GM23248 (cell line): ENCODE measurements around the gene PLCD3. TPM values are rescaled to one million over a fixed set of nuclear protein-coding genes. Genes with fewer than 3 reads are reported as not detected.

Experiments used
- DNase-seq: peaks from one replicate; pipeline ENCODE4 v3.0.0-alpha.2; 2015
- H2AFZ ChIP-seq: fragments of 200-600 bp; sonication (generic); 2 replicates; pipeline ENCODE4 v1.6.1; 2016; ENCODE audit warnings: antibody characterized with exemption
- H3F3A ChIP-seq: fragments of 200-600 bp; sonication (generic); 2 replicates; pipeline ENCODE4 v1.6.1; 2016; ENCODE audit warnings: mild to moderate bottlenecking, antibody characterized with exemption, mixed run types; ENCODE audit not compliant: insufficient read depth
- H3K27ac ChIP-seq: fragments of 200-600 bp; sonication (generic); 2 replicates; pipeline ENCODE4 v1.5.1; 2016; ENCODE audit warnings: mild to moderate bottlenecking
- H3K27me3 ChIP-seq: fragments of 200-600 bp; sonication (generic); replicated peaks from 2 replicates; pipeline ENCODE4 v1.6.1; 2016; ENCODE audit warnings: mild to moderate bottlenecking; ENCODE audit not compliant: insufficient read depth
- H3K36me3 ChIP-seq: fragments of 200-600 bp; sonication (generic); 2 replicates; pipeline ENCODE4 v1.6.1; 2016; ENCODE audit warnings: low read depth, mild to moderate bottlenecking
- H3K4me1 ChIP-seq: fragments of 200-600 bp; sonication (generic); 2 replicates; pipeline ENCODE4 v1.6.1; 2016; ENCODE audit warnings: mild to moderate bottlenecking; ENCODE audit not compliant: insufficient read depth
- H3K4me2 ChIP-seq: fragments of 200-600 bp; sonication (generic); one replicate; pipeline ENCODE4 v1.6.1; 2016; ENCODE audit warnings: mild to moderate bottlenecking; ENCODE audit not compliant: unreplicated experiment
- H3K4me3 ChIP-seq: fragments of 200-600 bp; sonication (generic); 2 replicates; pipeline ENCODE4 v1.5.1; 2016; ENCODE audit warnings: mild to moderate bottlenecking
- H3K79me2 ChIP-seq: fragments of 200-600 bp; sonication (generic); 2 replicates; pipeline ENCODE4 v1.6.1; 2016; ENCODE audit warnings: mild to moderate bottlenecking; ENCODE audit not compliant: insufficient read depth
- H3K9ac ChIP-seq: fragments of 200-600 bp; sonication (generic); 2 replicates; pipeline ENCODE4 v1.6.1; 2016; ENCODE audit warnings: mild to moderate bottlenecking
- H3K9me2 ChIP-seq: fragments of 200-600 bp; sonication (generic); 2 replicates; pipeline ENCODE4 v1.6.1; 2016; ENCODE audit warnings: mixed run types, mild to moderate bottlenecking, moderate library complexity; ENCODE audit not compliant: insufficient read depth
- H3K9me3 ChIP-seq: fragments of 200-600 bp; sonication (generic); one replicate; pipeline ENCODE4 v1.6.1; 2017; ENCODE audit warnings: low read depth
- H4K20me1 ChIP-seq: fragments of 200-600 bp; sonication (generic); 2 replicates; pipeline ENCODE4 v1.6.0; 2016; ENCODE audit not compliant: insufficient read depth
- EZH2 ChIP-seq: fragments of 200-600 bp; sonication (generic); IDR thresholded peaks from 2 replicates; pipeline ENCODE4 v1.6.1; 2018; ENCODE audit warnings: antibody characterized with exemption, mild to moderate bottlenecking; ENCODE audit not compliant: insufficient read depth, poor library complexity, severe bottlenecking
- EZH2phosphoT487 ChIP-seq: fragments of 200-600 bp; sonication (generic); IDR thresholded peaks from 2 replicates; pipeline ENCODE4 v1.6.1; 2018; ENCODE audit warnings: antibody characterized with exemption, moderate library complexity, mild to moderate bottlenecking, low read depth; ENCODE audit not compliant: insufficient read depth
- WGBS, 2 experiments: methylation state at CpG; one replicate each; pipeline ENCODE4 v1.1.6; 2015 to 2017; ENCODE audit warnings: low lambda C conversion rate in 2 of 2, low coverage in 1 of 2; ENCODE audit errors: missing lambda C conversion rate in 2 of 2; 5-methylcytosine and 5-hydroxymethylcytosine counted together
- in situ Hi-C: fragments of 300-500 bp; cut with MboI; formaldehyde crosslinking; loops from 2 replicates; pipeline ENCODE4 v1.15.0; 2020
- polyA plus RNA-seq: library from polyadenylated mRNA; unstranded; fragments of >200 nt; fragmentation: Nextera tagmentation; extraction: Ambion mirVana; gene quantifications from 2 replicates; pipeline ENCODE4 v1.2.1, GENCODE V29; 2016
- total RNA-seq: library from RNA; depleted of rRNA; stranded (reverse); fragments of >200 nt; shearing (Covaris generic); gene quantifications from 2 replicates; pipeline ENCODE4 v1.2.3, GENCODE V29; 2014

The PLCD3 gene
- total and polyA plus RNA-seq, 2 experiments from 2014 or later = 17.1 to 30.2 TPM

DNA sequence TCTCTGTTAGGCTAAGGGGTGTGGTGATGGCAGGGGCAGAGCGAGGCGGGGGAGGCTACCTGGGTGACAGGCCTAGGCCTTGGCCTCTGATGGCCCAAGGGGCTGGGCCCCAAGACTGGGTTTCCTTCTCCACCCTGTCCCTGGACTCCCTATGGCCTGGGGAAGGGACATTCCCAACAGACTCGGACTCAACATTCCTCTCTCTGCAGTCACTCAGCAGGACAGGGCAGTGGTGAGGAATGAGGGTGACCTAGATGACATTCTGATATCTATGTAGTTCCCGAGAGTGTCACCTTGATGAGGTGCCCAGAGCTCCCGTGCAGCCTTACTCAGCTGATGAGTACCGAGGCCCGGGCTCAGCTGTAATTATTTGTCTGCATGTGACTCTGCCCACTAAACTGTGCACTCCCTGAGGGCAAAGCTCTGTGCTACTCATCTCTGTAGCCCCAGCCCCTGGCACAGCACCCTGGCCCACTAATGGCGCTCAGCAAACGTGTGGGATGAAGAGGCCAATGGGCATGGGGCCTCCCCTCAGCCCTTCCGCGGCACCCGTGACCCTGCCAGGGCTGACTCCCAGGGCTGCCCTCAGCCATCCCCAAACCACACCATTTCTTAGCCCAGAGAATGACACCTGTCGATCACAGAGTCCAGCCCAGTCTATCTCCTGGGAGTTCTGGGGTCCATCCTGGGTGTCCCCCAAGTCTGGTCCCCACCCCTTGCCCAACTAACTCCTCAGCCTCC lies 2.2 kb downstream of the PLCD3 start:
- DNase-seq = peak; percentile 47
- Histone ChIP-seq H3K9me2 (no peaks in the 10 kb centered on the region), H4K20me1 (no peaks in the 10 kb centered on the region), H3K4me1 (peaks cover 23% of the 10 kb centered on the region), H3K4me2 (no peak overlapping the region), H3K27ac (no peak overlapping the region), H3K9ac (no peak overlapping the region), H3K27me3 (no peaks in the 10 kb centered on the region), H3F3A (no peaks in the 10 kb centered on the region), H2AFZ (no peak overlapping the region), H3K9me3 (no peaks in the 10 kb centered on the region), H3K4me3 (no peak overlapping the region), H3K79me2 (peaks cover 42% of the 10 kb centered on the region), H3K36me3 (no peaks in the 10 kb centered on the region)
- TF ChIP-seq EZH2phosphoT487 (no peak), EZH2 (no peak)
- in situ Hi-C loops = loop anchor here (10.0 kb wide), 1 partner anchor 75 kb away; the partner anchor contains the start of gene DCAKD
- WGBS, 2 experiments = 56 to 59% methylated on average over 13 of the region's 13 CpGs

DNA sequence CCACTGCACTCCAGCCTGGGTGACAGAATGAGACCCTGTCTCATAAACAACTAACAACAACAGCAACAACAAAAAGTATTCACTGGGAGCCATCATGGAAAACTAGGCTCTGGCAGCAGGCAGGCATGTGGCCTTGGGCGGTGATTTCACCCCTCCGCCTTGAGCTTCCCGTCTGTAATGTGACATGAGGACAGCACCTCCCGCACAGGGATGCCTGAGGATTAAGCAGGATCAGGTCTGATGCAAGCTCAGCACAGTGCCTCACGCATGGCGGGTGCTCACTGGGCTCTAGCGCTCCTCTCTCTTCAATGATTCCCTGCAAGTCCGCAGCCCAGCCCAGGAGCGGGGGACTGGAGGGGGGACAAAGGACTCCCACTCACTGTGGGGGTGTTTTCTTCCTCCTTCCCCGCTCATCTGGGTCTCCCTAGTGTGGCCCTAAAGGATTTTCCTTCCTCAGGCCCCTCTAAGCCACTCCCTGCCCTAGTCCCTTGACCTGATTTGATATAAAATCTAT lies 2.8 kb downstream of the PLCD3 start:
- peak; percentile 53 for DNase-seq
- H3K9me2 ChIP-seq = no peaks in the 10 kb centered on the region
- H3K27ac ChIP-seq = no peak overlapping the region
- H3K4me3 ChIP-seq = no peak overlapping the region
- TF ChIP-seq EZH2phosphoT487 (no peak), EZH2 (no peak)
- H3K36me3 ChIP-seq = no peaks in the 10 kb centered on the region
- H4K20me1 ChIP-seq = no peaks in the 10 kb centered on the region
- H3K4me1 ChIP-seq = peaks cover 28% of the 10 kb centered on the region
- H3F3A ChIP-seq = no peaks in the 10 kb centered on the region
- H3K9me3 ChIP-seq = no peaks in the 10 kb centered on the region
- no peaks in the 10 kb centered on the region for H3K27me3 ChIP-seq
- no peak overlapping the region for H2AFZ ChIP-seq
- peaks cover 47% of the 10 kb centered on the region for H3K79me2 ChIP-seq
- in situ Hi-C loops = loop anchor here (10.0 kb wide), 1 partner anchor 75 kb away; the partner anchor contains the start of gene DCAKD
- no peak overlapping the region for H3K4me2 ChIP-seq
- no peak overlapping the region for H3K9ac ChIP-seq
- 72 to 78% methylated on average over 9 to 10 of the region's 10 CpGs for WGBS, 2 experiments

GRCh38 chr17:45128989-45129388 lies 3.3 kb downstream of the PLCD3 start:
- DNase-seq = no peak
- Histone ChIP-seq H3K4me1 (peaks cover 33% of the 10 kb centered on the region), H2AFZ (no peak overlapping the region), H3K9me2 (no peaks in the 10 kb centered on the region), H3K4me3 (no peak overlapping the region), H3K79me2 (peaks cover 51% of the 10 kb centered on the region), H3K9me3 (no peaks in the 10 kb centered on the region), H3F3A (no peaks in the 10 kb centered on the region), H3K9ac (no peak overlapping the region), H3K27ac (no peak overlapping the region), H3K36me3 (no peaks in the 10 kb centered on the region), H3K27me3 (no peaks in the 10 kb centered on the region), H4K20me1 (no peaks in the 10 kb centered on the region), H3K4me2 (no peak overlapping the region)
- in situ Hi-C loops = loop anchor here (10.0 kb wide), 1 partner anchor 74 kb away; the partner anchor contains the start of gene DCAKD
- WGBS, 2 experiments = 92 to 96% methylated on average over 2 of the region's 2 CpGs
- TF ChIP-seq EZH2 = no peak
- TF ChIP-seq EZH2phosphoT487 = no peak

GRCh38 chr17:45128331-45128730 lies 4.0 kb downstream of the PLCD3 start:
- Histone ChIP-seq H3K4me3 (no peak overlapping the region), H3F3A (no peaks in the 10 kb centered on the region), H3K9ac (peak overlapping the region; percentile 16; the same call in 1 of the 2 replicates), H3K4me2 (no peak overlapping the region), H3K27ac (no peak overlapping the region), H3K27me3 (no peaks in the 10 kb centered on the region), H4K20me1 (no peaks in the 10 kb centered on the region), H3K9me3 (no peaks in the 10 kb centered on the region), H2AFZ (0 out of 2 replicates have a peak overlapping the region, but pooled peaks have one; percentile 31), H3K4me1 (peaks cover 40% of the 10 kb centered on the region), H3K9me2 (no peaks in the 10 kb centered on the region), H3K36me3 (no peaks in the 10 kb centered on the region), H3K79me2 (peaks cover 57% of the 10 kb centered on the region)
- 71 to 74% methylated on average over 5 of the region's 5 CpGs for WGBS, 2 experiments
- in situ Hi-C loops = loop anchor here (10.0 kb wide), 1 partner anchor 74 kb away; the partner anchor contains the start of gene DCAKD
- DNase-seq = no peak
- TF ChIP-seq EZH2 = no peak
- no peak for TF ChIP-seq EZH2phosphoT487
